Stimulated activated CD8-positive, alpha-beta memory T cell treated with anti-CD3 and anti-CD28 coated beads, Interleukin-7, amount 100 ng/mL, for 1 hour (primary cell): ENCODE measurements around the gene HTRA3.

Experiments used
- DNase-seq, 2 donors: peaks; one replicate each; pipeline ENCODE4 v3.0.0-alpha.2; 2020; ENCODE audit warnings: low read depth in 2 of 2

The HTRA3 gene

DNA sequence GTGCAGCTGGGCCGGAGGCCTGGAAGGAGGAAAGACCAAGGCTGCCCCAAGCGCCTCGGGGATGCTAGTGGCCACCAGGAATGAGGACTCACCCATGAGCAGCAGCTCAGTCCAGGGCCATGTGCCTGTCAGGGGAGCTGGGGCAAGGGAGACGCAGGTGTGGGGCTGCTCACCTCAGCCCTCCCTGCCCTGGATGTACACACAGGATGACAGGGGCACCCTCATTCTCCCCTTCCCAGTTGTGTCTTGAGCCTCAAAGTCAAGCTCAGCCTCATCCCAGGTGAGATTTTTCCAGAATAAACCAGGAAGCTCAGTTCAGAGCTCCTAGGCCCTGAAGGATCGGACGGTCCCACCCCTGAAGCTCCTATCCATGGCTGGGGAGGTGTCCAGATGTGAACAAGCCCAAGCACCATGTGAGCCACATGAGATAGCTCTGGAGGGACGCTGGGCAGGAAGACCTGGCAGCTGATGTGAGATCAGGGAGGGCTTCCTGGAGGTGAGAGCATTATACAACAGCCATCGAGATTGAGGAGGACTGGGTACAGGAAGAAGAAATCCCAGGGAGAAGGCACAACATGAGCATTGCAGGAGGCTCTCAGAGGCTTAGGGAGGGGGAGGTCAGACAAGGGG, 23.0 kb downstream of the HTRA3 start:
- no peak for DNase-seq

DNA sequence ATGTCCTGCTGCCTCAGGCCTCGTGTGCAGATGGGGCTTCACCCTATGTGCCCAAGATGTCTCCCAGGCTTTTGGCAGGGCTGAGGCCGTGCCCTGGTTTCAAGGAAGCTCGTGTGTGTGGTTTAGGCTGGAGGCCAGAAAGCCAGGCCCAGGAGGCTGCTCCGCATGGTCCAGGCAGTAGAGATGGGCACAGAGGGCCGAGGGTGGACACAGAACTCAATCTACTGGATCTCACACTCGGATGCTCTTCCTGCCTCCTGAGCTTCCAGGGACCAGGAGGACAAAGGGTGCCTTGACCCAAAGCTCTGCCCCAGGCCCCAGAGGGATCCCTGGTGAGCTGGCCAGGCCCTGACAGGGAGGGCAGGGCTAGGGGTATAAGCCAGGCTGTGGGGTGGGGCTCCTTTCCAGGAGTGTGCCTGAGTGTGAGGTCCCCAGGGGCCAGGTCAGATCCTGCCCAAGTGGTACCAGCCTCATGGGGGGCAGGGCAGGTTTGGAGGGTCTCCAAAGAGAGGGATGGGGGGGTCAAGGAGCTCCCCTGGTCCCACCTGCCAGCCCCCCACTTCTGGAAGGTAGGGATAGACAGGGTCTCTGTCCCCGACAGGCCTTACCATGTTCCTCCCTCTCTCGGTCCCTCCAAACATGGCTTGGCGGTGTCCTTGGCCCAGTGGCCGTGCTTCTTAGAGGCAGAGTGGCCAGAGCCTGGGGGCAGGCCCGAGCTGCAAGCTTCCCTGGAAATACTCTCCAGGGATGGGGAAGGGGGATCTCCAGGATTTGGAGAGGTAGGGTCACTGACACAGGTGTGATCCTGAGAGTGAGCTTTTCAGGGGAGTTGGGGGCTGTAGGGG, 23.8 kb downstream of the HTRA3 start:
- DNase-seq: no peak

DNA sequence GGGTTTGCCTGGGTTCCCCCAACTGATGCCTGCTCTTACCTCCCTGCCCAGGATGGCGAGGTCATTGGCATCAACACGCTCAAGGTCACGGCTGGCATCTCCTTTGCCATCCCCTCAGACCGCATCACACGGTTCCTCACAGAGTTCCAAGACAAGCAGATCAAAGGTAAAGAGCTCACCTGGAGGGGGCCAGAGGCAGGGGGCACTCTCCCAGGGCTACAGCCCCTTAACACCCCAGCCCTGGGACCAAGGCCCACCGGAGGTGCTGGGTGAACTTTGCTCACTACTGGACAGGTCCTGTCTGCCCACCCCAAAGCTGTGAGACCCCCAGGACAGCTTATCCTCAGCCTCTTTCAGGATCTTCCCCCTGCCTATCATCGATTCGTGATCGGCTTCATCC, 24.5 kb downstream of the HTRA3 start:
- DNase-seq: no peak

DNA sequence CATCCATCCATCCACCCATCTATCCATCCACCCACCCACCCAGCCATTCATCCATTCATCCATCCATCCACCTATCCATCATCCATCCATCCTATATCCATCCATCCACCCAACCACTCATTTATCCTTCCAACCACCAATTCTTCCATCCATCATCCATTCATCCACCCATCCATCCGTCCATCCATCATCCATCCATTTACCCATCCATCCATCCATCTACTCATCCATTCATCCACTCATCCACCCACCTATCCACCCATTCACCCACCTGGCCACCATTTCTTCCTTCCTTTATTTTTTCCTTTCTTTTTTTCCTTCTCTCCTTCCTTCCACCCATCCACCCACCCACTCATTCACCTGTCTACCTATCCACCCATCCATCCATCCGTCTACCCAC, 25.2 kb downstream of the HTRA3 start:
- DNase-seq: no peak

DNA sequence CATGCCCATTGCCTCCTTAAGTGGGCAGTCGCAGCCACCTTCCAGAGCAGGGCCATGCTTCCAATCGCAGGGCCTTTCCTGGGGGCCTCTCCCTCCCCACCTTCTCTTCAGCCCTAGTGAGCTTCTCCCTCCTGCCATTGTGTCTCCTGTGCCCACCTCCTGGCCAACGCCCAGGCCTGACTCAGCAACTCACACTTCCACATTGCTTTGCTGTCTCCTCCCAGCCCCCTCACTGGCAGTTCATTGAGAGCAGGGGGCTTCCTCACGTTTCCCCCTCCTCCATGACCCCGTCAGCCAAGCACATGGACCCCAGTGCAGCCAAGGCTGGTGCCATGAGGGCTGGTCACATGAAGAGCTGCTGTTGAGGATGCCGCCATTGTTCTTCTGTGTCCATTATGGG, 25.9 kb downstream of the HTRA3 start:
- no peak for DNase-seq

DNA sequence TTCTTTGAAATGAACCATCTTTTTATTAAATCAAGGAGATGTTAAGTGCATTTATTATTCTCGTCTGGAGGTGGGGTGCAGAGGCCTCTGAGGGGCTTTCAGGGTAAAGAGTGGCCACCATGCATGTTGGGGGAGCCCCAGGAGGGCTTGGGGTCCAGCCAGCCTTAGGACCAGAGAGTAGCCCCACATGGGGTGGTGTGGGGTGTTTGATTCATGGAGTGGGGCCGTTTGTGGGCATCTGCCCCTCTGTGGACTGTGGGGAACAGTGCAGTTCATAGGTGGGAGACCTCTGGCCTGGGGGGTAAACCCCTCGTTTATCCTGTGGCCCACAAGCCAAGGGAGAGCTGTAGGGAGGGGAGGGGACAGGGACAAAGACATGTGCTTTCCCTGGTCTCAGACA, 26.9 kb downstream of the HTRA3 start:
- DNase-seq: no peak

DNA sequence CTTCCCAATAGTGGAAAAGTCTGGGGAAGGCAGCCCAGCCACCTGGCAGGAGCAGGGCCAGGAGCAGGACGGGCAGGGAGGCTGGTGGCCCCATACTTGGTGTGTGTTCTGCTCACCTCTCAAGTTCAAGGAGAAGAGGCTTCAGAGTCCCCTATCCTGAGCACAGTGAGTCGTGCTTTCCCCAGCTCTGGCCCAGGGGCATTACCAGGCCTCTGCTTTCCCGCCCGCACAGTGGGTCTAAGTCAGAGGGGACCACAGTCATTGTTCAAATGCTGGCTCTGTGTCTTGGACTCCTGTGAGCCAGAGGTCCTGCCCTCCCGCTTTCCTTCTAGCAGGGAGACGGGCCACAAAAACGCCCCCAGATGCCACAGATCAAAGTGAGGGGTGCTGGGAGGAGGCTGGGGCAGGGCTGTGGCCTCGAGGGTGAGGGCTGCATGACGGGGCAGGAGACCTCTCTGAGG, 27.6 kb downstream of the HTRA3 start:
- no peak for DNase-seq

DNA sequence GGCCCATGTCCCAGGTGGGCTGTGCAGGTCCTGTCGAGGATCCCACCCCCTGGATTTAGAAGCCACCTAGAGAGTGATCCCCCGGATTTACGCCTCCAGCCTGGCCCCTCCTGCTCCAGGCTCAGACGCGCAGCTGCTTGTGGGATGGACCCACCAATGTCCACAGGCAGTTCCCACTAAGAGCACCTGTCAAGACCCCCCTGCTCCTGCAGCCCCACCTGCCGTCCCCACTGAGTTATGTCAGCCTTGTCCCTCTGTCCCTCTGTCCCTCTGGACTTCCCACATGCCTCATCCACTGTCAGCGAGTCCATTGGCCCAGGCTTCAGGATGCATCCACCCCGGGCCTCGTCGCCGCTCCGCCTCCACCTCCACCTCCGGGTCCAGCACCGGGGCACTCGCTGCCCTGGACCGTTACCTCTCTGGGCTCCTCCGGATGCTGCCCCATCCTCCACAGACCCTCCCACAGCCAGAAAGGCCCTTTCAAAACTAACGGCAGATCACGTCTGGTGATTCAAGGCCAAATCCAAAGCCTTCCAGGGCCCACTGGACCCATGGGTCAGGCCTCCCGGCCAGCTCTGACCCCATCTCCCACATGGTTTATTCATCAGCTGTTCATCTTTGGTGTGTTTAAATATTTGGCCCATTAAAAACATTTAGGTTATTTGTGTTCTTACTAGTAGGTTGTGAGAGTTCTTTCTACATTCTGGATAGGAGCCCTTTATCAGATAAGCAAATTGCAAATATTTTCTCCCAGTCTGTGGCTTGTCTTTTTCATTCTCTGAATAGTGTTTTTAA, 28.3 kb downstream of the HTRA3 start:
- DNase-seq: no peak

DNA sequence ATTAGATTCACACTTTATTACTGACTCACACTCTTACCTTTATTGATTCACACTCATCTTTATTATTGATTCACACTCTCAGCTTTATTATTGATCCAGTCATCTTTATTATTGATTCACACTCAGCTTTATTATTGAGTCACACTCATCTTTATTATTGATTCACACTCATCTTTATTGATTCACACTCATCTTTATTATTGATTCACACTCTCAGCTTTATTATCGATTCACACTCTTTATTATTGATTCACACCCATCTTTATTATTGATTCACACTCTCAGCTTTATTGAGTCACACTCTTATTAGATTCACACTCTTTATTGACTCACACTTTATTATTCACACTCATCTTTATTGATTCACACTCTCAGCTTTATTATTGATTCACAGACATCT, 31.3 kb downstream of the HTRA3 start:
- no peak for DNase-seq

DNA sequence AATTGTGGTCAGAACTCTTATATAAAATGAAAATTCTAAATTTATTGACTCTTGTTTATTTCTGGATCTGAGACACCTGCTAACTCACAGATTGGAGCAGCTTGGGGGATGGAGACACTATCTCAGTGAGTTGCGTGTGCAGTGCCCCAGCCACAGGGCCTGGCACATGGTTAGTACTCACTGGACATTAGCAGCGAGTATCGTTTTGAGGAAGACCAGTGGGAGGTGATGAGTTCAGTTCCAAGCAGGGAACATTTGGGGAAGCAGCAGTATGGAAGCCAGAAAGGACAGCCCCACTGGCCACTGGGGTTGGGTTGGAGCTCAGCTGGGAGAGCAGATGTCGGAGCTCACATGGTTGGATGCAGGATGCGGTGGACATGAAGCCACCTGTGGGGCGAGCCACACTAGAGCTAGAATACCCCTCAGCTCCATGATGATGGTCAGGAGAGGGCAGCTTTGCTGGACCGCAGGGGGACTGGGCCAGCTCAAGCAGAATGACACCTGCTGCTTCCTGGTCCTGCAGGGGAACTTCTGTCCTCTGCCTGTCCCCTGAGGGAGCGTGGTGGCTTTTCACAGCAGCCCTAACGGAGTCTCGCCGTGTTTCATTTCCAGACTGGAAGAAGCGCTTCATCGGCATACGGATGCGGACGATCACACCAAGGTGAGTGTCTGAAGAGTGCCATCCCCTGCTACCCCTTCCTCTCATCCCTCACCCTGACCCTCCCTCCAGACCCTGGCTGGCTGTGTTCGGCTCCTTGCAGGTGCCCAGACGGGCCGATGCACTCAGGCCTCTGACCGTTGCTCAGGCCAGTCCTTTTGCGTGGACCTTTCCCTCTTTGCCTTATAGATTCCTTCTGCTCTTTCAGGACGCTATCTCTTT, 32.5 kb downstream of the HTRA3 start:
- no peak for DNase-seq

DNA sequence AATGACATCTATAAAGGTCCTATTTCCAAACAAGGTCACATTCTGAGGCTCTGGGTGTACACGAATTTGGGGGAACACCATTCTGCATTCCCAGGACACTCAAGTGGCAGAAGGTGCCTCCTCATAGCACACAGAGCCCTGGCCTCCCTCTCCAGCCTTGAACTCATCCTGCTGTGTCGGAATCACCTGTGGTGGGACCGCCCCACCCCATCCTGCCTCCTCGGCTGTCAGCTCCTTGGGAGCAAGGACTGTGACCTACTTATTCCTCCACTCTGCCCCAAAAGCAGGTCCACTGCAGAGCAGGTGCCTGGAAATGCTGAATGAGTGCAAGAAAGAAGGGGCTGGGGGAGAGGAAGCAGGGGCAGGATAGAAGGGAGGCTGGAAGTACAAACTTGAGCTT, 33.5 kb downstream of the HTRA3 start:
- no peak for DNase-seq

DNA sequence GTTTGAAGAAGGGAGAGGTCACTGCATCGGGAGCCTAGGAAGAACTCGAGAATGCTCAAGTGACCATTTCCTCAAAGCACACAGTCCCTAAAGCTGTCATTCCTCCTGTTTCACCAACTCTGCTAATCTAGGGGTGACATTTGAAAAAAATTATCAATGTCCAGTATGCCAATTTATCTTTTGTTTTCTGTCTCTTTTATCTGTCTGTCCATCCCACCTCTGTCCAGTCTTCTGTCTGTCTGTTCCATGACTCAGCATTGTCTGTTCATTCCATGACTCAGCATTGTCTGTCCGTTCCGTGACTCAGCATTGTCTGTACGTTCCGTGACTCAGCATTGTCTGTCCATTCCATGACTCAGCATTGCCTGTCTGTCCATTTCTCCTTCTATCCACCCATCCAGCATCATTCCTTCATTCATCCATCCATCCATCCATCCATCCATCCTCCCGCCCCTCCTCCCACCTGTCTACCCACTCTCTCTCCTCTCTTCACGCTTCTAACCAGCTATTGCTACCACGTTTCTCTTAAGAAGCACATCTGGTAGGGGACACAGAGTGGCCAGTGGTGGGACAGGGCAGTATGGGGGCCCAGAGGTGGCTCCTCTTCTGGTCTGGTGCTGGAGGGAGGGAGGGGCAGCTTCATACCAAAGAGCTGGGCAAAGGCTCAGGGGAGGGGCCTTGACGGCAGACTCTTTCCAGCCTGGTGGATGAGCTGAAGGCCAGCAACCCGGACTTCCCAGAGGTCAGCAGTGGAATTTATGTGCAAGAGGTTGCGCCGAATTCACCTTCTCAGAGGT, 34.1 kb downstream of the HTRA3 start:
- no peak for DNase-seq

DNA sequence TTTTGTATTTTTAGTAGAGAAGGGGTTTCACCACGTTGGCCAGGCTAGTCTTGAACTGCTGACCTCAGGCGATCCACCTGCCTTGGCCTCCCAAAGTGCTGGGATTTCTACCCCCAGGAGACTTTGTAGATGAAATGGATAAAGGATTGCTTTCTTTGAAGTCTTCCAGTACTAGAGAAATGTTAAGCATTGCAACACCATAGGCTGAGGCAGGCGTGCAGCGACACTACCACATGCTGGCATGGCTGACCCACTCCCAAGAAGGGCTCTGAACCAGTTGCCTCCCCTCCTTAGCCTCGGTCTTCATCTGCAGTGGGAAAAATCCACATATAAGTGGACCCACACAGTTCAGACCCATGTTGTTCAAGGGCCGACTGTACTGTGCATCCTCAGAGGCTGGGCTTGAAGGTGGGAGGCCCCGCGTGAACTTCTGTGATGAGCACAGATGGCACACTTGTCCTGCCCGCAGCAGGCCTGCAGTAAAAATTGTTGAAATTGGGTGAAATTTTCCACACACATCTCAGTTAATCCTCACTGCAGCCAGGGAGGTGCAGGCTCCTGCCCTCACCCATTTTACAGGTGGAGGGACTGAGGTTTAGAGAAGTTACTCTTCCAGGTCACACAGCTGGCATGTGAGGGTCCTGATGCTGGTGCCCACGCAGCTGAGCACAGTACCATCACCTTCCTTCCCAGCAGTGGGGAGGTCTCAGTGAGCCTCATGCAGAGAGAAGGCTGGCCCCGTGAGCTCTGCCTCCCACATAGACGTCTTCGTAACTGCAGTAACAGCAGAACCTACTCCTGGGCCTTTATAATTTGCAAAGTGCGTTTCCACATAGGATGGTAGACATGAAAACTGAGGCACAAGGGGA, 35.5 kb downstream of the HTRA3 start:
- no peak for DNase-seq

DNA sequence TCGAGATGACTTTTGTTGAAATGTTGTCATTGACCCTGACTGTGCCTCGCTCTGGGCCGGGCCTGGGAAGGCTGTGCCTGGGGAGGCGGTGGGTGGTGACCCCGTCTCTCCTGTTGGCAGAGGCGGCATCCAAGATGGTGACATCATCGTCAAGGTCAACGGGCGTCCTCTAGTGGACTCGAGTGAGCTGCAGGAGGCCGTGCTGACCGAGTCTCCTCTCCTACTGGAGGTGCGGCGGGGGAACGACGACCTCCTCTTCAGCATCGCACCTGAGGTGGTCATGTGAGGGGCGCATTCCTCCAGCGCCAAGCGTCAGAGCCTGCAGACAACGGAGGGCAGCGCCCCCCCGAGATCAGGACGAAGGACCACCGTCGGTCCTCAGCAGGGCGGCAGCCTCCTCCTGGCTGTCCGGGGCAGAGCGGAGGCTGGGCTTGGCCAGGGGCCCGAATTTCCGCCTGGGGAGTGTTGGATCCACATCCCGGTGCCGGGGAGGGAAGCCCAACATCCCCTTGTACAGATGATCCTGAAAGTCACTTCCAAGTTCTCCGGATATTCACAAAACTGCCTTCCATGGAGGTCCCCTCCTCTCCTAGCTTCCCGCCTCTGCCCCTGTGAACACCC, 36.4 kb downstream of the HTRA3 start:
- no peak for DNase-seq

DNA sequence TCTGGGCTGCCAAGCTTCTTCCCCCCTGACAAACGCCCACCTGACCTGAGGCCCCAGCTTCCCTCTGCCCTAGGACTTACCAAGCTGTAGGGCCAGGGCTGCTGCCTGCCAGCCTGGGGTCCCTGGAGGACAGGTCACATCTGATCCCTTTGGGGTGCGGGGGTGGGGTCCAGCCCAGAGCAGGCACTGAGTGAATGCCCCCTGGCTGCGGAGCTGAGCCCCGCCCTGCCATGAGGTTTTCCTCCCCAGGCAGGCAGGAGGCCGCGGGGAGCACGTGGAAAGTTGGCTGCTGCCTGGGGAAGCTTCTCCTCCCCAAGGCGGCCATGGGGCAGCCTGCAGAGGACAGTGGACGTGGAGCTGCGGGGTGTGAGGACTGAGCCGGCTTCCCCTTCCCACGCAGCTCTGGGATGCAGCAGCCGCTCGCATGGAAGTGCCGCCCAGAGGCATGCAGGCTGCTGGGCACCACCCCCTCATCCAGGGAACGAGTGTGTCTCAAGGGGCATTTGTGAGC, 37.0 kb downstream of the HTRA3 start:
- DNase-seq: no peak

DNA sequence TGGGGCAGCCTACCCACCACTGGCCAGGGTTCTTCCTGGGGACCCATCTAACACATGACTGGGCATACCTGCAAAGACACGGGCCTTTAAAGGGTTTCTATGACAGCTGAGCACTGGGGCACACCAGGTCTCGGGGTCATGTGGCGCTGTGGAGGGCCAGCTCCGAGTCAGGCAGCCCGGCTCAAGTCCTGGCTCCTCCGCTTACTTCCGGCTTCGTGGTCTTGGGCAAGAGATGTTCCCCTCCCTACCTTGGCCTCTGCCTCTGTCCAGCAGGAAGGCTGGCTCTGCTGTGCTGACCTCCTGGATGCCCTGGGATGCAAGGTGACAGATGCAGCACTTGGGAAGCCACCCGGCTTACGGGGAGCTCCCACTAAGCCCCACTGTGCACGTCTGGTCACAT, 37.6 kb downstream of the HTRA3 start:
- no peak for DNase-seq

DNA sequence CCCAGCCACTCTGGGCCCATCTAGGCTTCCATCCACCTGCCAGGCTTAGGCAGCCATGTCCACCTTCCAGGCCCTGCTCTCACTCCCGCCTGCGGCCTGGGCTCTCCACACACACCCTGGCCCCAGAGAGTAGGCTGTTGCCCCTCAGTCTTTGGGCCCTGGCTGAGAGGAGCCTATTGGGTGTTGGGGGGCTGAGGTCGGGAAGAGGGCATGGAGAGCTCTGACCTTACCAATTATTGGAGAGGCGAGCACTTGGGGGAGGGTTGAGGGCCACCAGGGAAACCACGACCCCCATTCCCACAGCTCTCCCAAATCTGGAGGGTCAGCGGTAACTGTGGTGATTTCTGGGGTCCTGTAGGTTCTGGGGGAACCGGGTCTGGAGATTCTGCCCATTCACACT, 38.2 kb downstream of the HTRA3 start:
- no peak for DNase-seq

DNA sequence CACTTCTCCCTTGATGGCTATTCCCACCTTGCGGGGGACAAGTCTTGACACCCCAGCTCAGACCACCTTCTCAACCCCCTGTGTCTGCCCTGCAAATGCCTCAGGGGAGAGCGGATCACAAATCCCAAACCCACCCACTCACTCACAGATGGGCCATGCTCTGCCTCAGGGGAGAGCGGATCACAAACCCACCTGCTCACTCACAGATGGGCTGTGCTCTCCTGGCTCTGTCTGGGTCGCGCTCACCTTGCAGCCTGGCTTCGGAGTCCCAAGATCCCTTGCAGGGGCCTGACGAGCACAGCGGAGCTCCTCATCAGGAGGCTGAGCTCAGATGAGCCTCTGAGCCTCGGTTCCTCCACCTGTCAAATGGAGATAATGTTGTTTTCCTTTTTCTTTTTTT, 38.6 kb downstream of the HTRA3 start:
- DNase-seq: no peak
